Gastrocnemius medialis (tissue), 4 donors: ENCODE measurements around the gene ATP6V1F. TPM values are rescaled to one million over a fixed set of nuclear protein-coding genes. Genes with fewer than 3 reads are reported as not detected.

Experiments used
- ATAC-seq, 2 donors: fragments of 150-250 bp; one replicate each; pipeline ENCODE4 v1.9.1; 2016
- DNase-seq, 2 donors: peaks; one replicate each; pipeline ENCODE4 v3.0.0-alpha.2; 2019
- H3K27ac ChIP-seq, 4 donors: fragments of 200-600 bp; sonication (generic); 1 replicate in 1 of 4; 2 replicates in 3 of 4; pipeline ENCODE4 v1.5.1; 2016 to 2018; ENCODE audit warnings: mild to moderate bottlenecking in 2 of 4, moderate library complexity in 1 of 4
- H3K27me3 ChIP-seq, 3 donors: fragments of 200-600 bp; sonication (generic) in 2 of 3; 1 replicate in 1 of 3; 2 replicates in 2 of 3; pipeline versions ENCODE4 v1.5.1 to v1.6.0; 2016 to 2019; ENCODE audit warnings: mild to moderate bottlenecking in 1 of 3, moderate library complexity in 1 of 3
- H3K36me3 ChIP-seq, 2 donors: fragments of 200-600 bp; sonication (generic) in 1 of 2; one replicate each; pipeline ENCODE4 v1.5.1; 2017 to 2018
- H3K4me1 ChIP-seq, 2 donors: fragments of 200-600 bp; sonication (generic) in 1 of 2; one replicate each; pipeline ENCODE4 v1.5.1; 2016 to 2017; ENCODE audit warnings: mild to moderate bottlenecking in 2 of 2
- H3K4me3 ChIP-seq, 4 donors: fragments of 200-600 bp; sonication (generic) in 3 of 4; 1 replicate in 1 of 4; 2 replicates in 3 of 4; pipeline ENCODE4 v1.5.1; 2016 to 2019; ENCODE audit warnings: mild to moderate bottlenecking in 2 of 4
- H3K9me3 ChIP-seq, 3 donors: fragments of 200-600 bp; sonication (generic) in 2 of 3; 1 replicate in 1 of 3; 2 replicates in 2 of 3; pipeline ENCODE4 v1.5.1; 2016 to 2019
- CTCF ChIP-seq, 5 experiments: fragments of 450-650 bp in 3 of 5; fragments of 200-600 bp in 2 of 5; sonication (generic) in 2 of 5; IDR thresholded peaks in 4 of 5; conservative IDR thresholded peaks in 1 of 5; 1 replicate in 4 of 5; 2 replicates in 1 of 5; pipeline ENCODE4 v1.5.1; 2016 to 2019; ENCODE audit warnings: antibody characterized with exemption in 5 of 5, mild to moderate bottlenecking in 3 of 5, moderate library complexity in 3 of 5
- POLR2A ChIP-seq, 2 donors: fragments of 450-650 bp; IDR thresholded peaks; one replicate each; pipeline ENCODE4 v1.6.1; 2017; ENCODE audit warnings: antibody characterized with exemption in 2 of 2, mild to moderate bottlenecking in 2 of 2, moderate library complexity in 2 of 2
- in situ Hi-C, 4 donors: fragments of 200-750 bp; cut with MboI; loops; one replicate each; pipeline versions ENCODE4 v1.15.0 to v1.8.0; 2017; ENCODE audit warnings: low sequenced_read_pairs in 4 of 4
- intact Hi-C: fragments of 100-400 bp; cut with DNase I; formaldehyde crosslinking; loops from one replicate; pipeline ENCODE4 v1.15.1; 2023; ENCODE audit warnings: low total_unique reads
- total RNA-seq, 4 donors: library from RNA; depleted of rRNA; stranded (reverse); fragments of >200 nt; gene quantifications; one replicate each; pipeline versions ENCODE4 v1.1.0 to v1.2.3, GENCODE V29; 2016

The ATP6V1F gene
- total RNA-seq, 4 donors from 2014 or later, result 79.3 to 99.2 (median 82.3) TPM

GRCh38 chr7:128877756-128878120 is 15.1 kb downstream of the ATP6V1F start:
- no peaks in the 10 kb centered on the region for H3K36me3 ChIP-seq
- DNase-seq (no peak), ATAC-seq (no peak)
- H3K4me1 ChIP-seq, result peaks cover 0 to 12% of the 10 kb centered on the region in 2 donors
- no peaks in the 10 kb centered on the region for H3K9me3 ChIP-seq
- in situ Hi-C loops, result loop anchor here (10.0 to 25.0 kb wide), 5 partner anchors 83 to 415 kb away; partner anchors contain the start of genes CCDC136 (in 2 of the 4), HILPDA (in 2 of the 4) and OPN1SW (in 1 of the 4)
- H3K4me3 ChIP-seq, result no peak overlapping the region
- H3K27me3 ChIP-seq, result no peaks in the 10 kb centered on the region
- no peak overlapping the region for H3K27ac ChIP-seq
- intact Hi-C loops, result no loop called here
- no peak for TF ChIP-seq CTCF (IDR thresholded peaks at IDR 0.05 in 4 of 5, conservative IDR thresholded peaks at IDR 0.05 in 1 of 5)
- no peak for TF ChIP-seq POLR2A (IDR thresholded peaks at IDR 0.05)

DNA sequence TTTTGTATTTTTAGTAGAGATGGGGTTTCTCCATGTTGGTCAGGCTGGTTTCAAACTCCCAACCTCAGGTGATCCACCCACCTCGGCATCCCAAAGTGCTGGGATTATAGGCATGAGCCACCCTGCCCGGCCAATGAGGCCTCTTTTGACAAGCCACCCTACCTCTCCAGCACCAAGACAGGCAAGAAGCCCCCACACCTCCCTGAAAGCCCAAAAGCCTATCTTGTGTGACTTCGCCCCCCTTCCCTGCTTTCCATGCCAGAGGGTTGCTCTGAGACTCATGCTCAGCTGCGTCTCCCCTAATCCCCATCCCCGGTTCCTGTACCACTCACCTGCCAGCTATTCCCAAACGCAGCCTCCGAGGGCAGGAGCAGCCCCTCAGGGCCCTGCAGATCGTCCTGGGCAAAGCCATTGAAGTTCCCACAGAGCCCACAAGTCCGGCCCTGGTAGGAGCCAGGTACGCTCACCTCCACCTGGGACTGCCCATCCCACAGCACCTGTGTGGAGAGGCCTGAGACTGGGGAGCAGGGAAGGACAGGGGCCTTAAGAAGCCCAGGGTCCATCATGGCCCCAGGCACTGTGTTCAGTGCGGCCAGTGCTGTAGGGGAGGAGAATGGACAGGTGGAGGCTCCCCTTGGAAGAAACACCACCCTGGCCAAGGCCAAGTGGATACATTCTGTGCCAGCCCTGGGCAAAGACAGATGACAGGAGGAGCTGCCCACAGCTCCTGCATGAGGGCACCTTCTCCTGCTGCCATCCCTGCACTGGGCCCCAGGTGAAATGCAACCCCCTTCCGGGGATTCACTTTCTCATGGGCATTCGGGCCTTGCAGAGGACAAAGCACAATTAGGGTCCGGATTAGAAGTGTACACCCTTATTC is 15.8 kb downstream of the ATP6V1F start:
- H3K4me1 ChIP-seq, result peaks cover 0 to 12% of the 10 kb centered on the region in 2 donors
- no peaks in the 10 kb centered on the region for H3K27me3 ChIP-seq
- ATAC-seq (no peak), DNase-seq (peak in 1 of 2 donors; percentile 24)
- intact Hi-C loops (no loop called here), in situ Hi-C loops (loop anchor here (10.0 to 25.0 kb wide), 5 partner anchors 84 to 416 kb away; partner anchors contain the start of genes CCDC136 (in 2 of the 4), HILPDA (in 2 of the 4) and OPN1SW (in 1 of the 4))
- H3K36me3 ChIP-seq, result no peaks in the 10 kb centered on the region
- H3K9me3 ChIP-seq, result no peaks in the 10 kb centered on the region
- no peak overlapping the region for H3K27ac ChIP-seq
- no peak overlapping the region for H3K4me3 ChIP-seq
- TF ChIP-seq CTCF (IDR thresholded peaks at IDR 0.05 in 4 of 5, conservative IDR thresholded peaks at IDR 0.05 in 1 of 5), result no peak
- TF ChIP-seq POLR2A (IDR thresholded peaks at IDR 0.05), result no peak

GRCh38 chr7:128879461-128879938 is 16.8 kb downstream of the ATP6V1F start:
- in situ Hi-C loops, result loop anchor here (10.0 to 25.0 kb wide), 5 partner anchors 85 to 417 kb away; partner anchors contain the start of genes CCDC136 (in 2 of the 4), HILPDA (in 2 of the 4) and OPN1SW (in 1 of the 4)
- no peak overlapping the region for H3K27ac ChIP-seq
- TF ChIP-seq CTCF (IDR thresholded peaks at IDR 0.05 in 4 of 5, conservative IDR thresholded peaks at IDR 0.05 in 1 of 5) (no peak), POLR2A (IDR thresholded peaks at IDR 0.05) (no peak)
- intact Hi-C loops, result no loop called here
- no peaks in the 10 kb centered on the region for H3K9me3 ChIP-seq
- ATAC-seq (no peak), DNase-seq (peak in 1 of 2 donors; percentile 23)
- H3K27me3 ChIP-seq, result no peaks in the 10 kb centered on the region
- H3K36me3 ChIP-seq, result no peaks in the 10 kb centered on the region
- no peak overlapping the region for H3K4me3 ChIP-seq
- H3K4me1 ChIP-seq, result peaks cover 0 to 10% of the 10 kb centered on the region in 2 donors

GRCh38 chr7:128879939-128880746 is 17.5 kb downstream of the ATP6V1F start:
- H3K36me3 ChIP-seq, result no peaks in the 10 kb centered on the region
- H3K27me3 ChIP-seq, result no peaks in the 10 kb centered on the region
- in situ Hi-C loops, result loop anchor here (10.0 to 25.0 kb wide), 6 partner anchors 85 to 418 kb away; partner anchors contain the start of genes CCDC136 (in 3 of the 4), HILPDA (in 2 of the 4) and OPN1SW (in 1 of the 4)
- TF ChIP-seq CTCF (IDR thresholded peaks at IDR 0.05 in 4 of 5, conservative IDR thresholded peaks at IDR 0.05 in 1 of 5) (peak; percentile 83 to 96 (median 86)), POLR2A (IDR thresholded peaks at IDR 0.05) (no peak)
- peak; percentile 74 to 77 for ATAC-seq
- H3K4me3 ChIP-seq, result no peak overlapping the region
- peaks cover 0 to 5% of the 10 kb centered on the region in 2 donors for H3K4me1 ChIP-seq
- intact Hi-C loops, result loop anchor here (1.0 to 10.0 kb wide), 4 partner anchors 86 to 355 kb away; partner anchors contain the start of gene CALU
- no peak overlapping the region for H3K27ac ChIP-seq
- no peaks in the 10 kb centered on the region for H3K9me3 ChIP-seq
- DNase-seq, result peak in 1 of 2 donors; percentile 75
